KMS-11 (cell line): ENCODE results near the gene PRKCSH.

Source experiments
- H2AFZ ChIP-seq: fragments of 200-600 bp; sonication (generic); 2 replicates; pipeline ENCODE4 v1.6.1; 2016; ENCODE audit warnings: antibody characterized with exemption, mixed run types, low read depth
- H3K27ac ChIP-seq: fragments of 200-600 bp; sonication (generic); 2 replicates; pipeline ENCODE4 v1.6.1; 2016; ENCODE audit warnings: mild to moderate bottlenecking, mixed run types
- H3K27me3 ChIP-seq: fragments of 200-600 bp; sonication (generic); 2 replicates; pipeline ENCODE4 v1.6.1; 2017; ENCODE audit warnings: mild to moderate bottlenecking, low read depth, mixed run types, moderate library complexity; ENCODE audit not compliant: insufficient read depth
- H3K36me3 ChIP-seq: fragments of 200-600 bp; sonication (generic); 2 replicates; pipeline ENCODE4 v1.6.1; 2017; ENCODE audit warnings: mild to moderate bottlenecking, mixed run types; ENCODE audit not compliant: insufficient read depth
- H3K4me1 ChIP-seq: fragments of 200-600 bp; sonication (generic); 2 replicates; pipeline ENCODE4 v1.6.1; 2016; ENCODE audit warnings: mild to moderate bottlenecking, low read depth, mixed run types; ENCODE audit not compliant: poor library complexity, severe bottlenecking
- H3K4me2 ChIP-seq: fragments of 200-600 bp; sonication (generic); 2 replicates; pipeline ENCODE4 v1.7.0; 2016; ENCODE audit warnings: mild to moderate bottlenecking, mixed run types
- H3K4me3 ChIP-seq: fragments of 200-600 bp; sonication (generic); IDR thresholded peaks from 2 replicates; pipeline ENCODE4 v1.6.1; 2017; ENCODE audit warnings: low read depth, low read length, mixed read lengths; ENCODE audit not compliant: insufficient read depth
- H3K79me2 ChIP-seq: fragments of 200-600 bp; sonication (generic); 2 replicates; pipeline ENCODE4 v1.6.1; 2016; ENCODE audit warnings: low read depth, mixed run types; ENCODE audit not compliant: insufficient read depth
- H3K9ac ChIP-seq: fragments of 200-600 bp; sonication (generic); 2 replicates; pipeline ENCODE4 v1.6.1; 2016; ENCODE audit warnings: mild to moderate bottlenecking, mixed run types
- H4K20me1 ChIP-seq: fragments of 200-600 bp; sonication (generic); 2 replicates; pipeline ENCODE4 v1.6.1; 2016; ENCODE audit warnings: mild to moderate bottlenecking, mixed run types; ENCODE audit not compliant: insufficient read depth
- TF ChIP-seq, protein P1 (sequence below): fragments of 200-600 bp; sonication (generic); conservative IDR thresholded peaks from 2 replicates; pipeline ENCODE4 v1.6.1; 2017; ENCODE audit warnings: low read depth, mild to moderate bottlenecking, antibody characterized with exemption, low read length, moderate library complexity, mixed read lengths

PRKCSH gene, protein sequence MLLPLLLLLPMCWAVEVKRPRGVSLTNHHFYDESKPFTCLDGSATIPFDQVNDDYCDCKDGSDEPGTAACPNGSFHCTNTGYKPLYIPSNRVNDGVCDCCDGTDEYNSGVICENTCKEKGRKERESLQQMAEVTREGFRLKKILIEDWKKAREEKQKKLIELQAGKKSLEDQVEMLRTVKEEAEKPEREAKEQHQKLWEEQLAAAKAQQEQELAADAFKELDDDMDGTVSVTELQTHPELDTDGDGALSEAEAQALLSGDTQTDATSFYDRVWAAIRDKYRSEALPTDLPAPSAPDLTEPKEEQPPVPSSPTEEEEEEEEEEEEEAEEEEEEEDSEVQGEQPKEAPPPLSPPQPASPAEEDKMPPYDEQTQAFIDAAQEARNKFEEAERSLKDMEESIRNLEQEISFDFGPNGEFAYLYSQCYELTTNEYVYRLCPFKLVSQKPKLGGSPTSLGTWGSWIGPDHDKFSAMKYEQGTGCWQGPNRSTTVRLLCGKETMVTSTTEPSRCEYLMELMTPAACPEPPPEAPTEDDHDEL

DNA sequence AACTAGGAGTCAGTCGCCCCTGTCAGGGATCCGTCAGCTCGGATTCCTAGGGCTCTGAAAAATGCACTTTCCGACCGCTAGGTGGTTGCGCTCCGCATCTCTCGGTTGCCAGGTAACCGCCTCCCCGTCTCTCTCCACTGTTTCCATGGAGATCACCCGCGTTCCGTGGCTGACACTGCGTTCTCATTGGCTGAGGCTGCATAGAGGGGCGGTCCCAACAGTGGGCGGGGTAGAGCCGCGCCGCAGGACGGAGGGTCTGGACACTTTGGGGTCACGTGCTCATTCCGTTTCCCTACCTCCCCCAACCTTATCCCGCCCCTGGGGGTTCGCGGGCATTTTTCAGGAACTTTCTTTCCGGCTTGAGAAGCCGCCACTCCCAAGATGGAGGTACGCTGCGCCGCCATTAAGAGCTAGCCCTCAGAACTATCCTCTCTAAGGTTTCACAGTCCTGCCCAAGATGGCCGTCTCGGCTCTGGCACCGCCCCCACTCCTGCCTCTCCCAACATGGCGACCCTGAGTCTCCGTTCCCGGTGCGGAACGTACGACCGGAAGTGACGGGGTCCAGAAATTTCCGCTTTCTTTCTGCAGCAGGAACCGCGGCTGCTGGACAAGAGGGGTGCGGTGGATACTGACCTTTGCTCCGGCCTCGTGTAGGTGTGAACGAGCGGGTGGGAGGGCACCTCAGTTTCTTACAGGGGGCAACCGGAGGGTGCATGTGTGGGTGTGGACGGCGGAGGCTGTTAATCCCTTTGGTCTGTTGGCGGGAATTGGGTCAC, at the start of gene PRKCSH, which contains the start of gene ODAD3:
Gene PRKCSH (plus strand): TSS at position 579 of the 776 bp plus-strand sequence. CDS start 483 bp downstream, outside the sequence.
Gene ODAD3 (minus strand): TSS at position 65 of the 776 bp plus-strand sequence. CDS start 105 bp downstream, outside the sequence.
- Histone ChIP-seq H4K20me1 (no peaks in the 10 kb centered on the region), H3K36me3 (no peaks in the 10 kb centered on the region; the same call in 1 of the 2 replicates), H3K9ac (peak within 1 kb of the TSS; percentile 76), H3K4me1 (peaks cover 19% of the 10 kb centered on the region), H2AFZ (peak within 1 kb of the TSS; percentile 97), H3K4me2 (peak within 1 kb of the TSS; percentile 93), H3K4me3 (no peak within 1 kb of the TSS), H3K27me3 (no peaks in the 10 kb centered on the region), H3K79me2 (peaks cover 13% of the 10 kb centered on the region), H3K27ac (peak within 1 kb of the TSS; percentile 51)
- TF ChIP-seq, protein P1, sequence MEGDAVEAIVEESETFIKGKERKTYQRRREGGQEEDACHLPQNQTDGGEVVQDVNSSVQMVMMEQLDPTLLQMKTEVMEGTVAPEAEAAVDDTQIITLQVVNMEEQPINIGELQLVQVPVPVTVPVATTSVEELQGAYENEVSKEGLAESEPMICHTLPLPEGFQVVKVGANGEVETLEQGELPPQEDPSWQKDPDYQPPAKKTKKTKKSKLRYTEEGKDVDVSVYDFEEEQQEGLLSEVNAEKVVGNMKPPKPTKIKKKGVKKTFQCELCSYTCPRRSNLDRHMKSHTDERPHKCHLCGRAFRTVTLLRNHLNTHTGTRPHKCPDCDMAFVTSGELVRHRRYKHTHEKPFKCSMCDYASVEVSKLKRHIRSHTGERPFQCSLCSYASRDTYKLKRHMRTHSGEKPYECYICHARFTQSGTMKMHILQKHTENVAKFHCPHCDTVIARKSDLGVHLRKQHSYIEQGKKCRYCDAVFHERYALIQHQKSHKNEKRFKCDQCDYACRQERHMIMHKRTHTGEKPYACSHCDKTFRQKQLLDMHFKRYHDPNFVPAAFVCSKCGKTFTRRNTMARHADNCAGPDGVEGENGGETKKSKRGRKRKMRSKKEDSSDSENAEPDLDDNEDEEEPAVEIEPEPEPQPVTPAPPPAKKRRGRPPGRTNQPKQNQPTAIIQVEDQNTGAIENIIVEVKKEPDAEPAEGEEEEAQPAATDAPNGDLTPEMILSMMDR, result peak; percentile 86

GRCh38 chr19:11387162-11388034, 48.0 kb upstream of the PRKCSH start:
- Histone ChIP-seq H3K27ac (no peak overlapping the region), H4K20me1 (no peaks in the 10 kb centered on the region), H3K4me1 (peaks cover 1% of the 10 kb centered on the region), H3K79me2 (no peaks in the 10 kb centered on the region), H3K9ac (no peak overlapping the region), H3K36me3 (no peaks in the 10 kb centered on the region), H3K4me2 (no peak overlapping the region), H3K27me3 (no peaks in the 10 kb centered on the region; the same call in 1 of the 2 replicates), H2AFZ (no peak overlapping the region), H3K4me3 (no peak overlapping the region)
- TF ChIP-seq, protein P1, result no peak

- Histone ChIP-seq H3K9ac (no peak overlapping the region), H3K4me1 (no peaks in the 10 kb centered on the region), H3K36me3 (no peaks in the 10 kb centered on the region), H3K4me2 (no peak overlapping the region), H3K27ac (no peak overlapping the region), H3K4me3 (no peak overlapping the region), H2AFZ (no peak overlapping the region), H4K20me1 (no peaks in the 10 kb centered on the region), H3K79me2 (no peaks in the 10 kb centered on the region), H3K27me3 (peaks cover 6% of the 10 kb centered on the region; the same call in 1 of the 2 replicates)
- TF ChIP-seq, protein P1, result no peak
Observed at GRCh38 chr19:11390359-11390758, 45.1 kb upstream of the PRKCSH start.
